Fibroblast of peridontal ligament (primary cell): ENCODE results near the gene F10.

ENCODE experiments used
- DNase-seq: peaks from one replicate; pipeline ENCODE4 v3.0.0-alpha.2; 2010; ENCODE audit errors: extremely low read depth

Gene F10

DNA sequence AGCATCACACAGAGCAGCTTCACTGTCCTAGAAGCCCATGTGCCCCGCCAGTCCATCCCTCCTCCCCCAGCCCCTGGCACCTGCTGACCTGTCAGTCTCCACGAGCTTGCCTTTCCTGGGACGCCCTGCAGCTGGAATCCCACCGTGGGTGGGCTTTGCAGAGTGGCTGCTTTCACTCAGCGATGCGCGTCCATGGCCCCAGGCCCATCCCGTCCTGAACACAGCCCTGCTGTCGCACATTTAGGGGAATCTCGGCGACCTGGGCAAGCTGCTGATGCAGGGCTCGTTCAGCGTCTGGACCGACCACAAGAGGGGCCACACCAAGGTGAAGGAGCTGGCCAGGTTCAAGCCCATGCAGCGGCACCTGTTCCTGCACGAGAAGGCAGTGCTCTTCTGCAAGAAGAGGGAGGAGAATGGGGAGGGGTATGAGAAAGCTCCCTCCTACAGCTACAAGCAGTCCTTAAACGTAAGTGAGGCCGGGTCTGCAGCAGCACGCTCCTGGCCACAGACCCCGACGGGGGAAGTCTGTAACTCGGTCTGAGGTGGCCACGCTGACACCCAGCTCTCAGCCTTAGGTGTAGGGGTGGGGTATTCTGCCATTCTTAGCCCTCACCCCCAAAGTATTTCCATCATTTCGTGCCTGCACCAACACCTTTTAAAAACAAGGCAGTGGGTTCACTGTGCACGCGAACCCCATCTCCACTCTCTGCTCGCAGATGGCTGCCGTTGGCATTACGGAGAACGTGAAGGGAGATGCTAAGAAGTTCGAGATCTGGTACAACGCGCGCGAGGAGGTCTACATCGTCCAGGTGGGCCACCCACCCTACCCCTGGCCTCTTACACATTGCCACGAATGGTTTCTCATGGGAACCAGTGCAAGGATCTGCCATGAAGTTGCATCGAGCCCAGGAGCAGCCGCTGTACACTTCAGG lies 35.3 kb upstream of the F10 start:
- no peak for DNase-seq

GRCh38 chr13:113087923-113088690 lies 34.5 kb upstream of the F10 start:
- DNase-seq = no peak

GRCh38 chr13:113088691-113089020 lies 33.9 kb upstream of the F10 start:
- no peak for DNase-seq

DNA sequence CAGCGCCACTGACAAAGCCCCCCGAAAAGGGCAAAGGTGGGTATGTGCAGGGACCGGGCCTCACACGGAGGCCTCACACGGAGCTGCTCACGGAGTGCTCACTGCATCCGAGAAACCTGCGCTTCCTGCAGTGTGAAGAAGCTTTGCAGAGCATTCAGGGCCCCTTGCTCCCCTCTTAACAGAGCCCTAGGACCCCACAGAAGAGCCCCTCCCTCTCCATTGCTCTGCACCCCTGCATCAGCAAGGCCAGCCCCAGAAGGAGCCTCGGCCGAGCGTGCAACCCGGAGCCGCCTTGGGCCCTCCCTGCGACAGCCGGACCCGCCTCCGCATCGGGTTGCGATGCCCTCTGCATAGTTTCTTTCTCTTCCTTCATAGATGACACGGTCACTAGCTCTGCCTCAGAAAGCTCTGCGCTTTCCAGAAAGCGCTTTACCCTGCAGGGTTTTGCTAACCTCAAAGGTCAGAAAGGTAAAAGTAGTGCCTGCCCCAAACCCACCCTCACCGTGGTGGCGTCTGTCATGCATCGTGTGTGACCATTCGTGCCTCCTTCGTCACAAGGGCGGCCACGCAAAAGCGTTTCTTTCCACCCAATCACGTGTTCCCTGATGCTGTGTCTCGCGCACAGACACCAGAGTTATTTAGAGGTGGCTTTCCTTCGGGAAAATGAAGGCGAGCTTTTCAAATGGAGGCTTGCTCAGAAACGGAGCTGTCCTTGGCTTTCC lies 32.7 kb upstream of the F10 start:
- DNase-seq = no peak

- no peak for DNase-seq
These were observed 32.2 kb upstream of the F10 start for GRCh38 chr13:113090415-113090770.

DNA sequence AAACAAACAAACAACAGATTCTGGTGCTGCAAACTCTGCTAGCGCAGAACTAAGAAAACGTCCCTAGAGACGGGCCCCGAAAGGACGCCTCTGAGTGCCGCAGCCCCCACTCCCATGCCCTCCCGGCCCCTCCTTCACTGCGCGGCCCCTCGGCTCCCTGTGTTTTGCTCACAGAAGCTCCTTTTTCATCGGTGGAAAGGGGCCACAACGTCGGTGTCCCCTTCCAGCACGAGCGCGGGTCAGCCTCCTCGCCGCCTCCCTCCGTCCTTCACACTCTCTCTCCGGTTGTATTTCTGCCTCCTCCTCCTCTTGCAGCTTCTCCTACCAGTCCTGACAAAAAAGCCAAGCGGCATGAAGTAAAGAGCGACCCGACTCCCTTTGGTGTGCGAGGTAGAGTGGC lies 31.8 kb upstream of the F10 start:
- no peak for DNase-seq

DNA sequence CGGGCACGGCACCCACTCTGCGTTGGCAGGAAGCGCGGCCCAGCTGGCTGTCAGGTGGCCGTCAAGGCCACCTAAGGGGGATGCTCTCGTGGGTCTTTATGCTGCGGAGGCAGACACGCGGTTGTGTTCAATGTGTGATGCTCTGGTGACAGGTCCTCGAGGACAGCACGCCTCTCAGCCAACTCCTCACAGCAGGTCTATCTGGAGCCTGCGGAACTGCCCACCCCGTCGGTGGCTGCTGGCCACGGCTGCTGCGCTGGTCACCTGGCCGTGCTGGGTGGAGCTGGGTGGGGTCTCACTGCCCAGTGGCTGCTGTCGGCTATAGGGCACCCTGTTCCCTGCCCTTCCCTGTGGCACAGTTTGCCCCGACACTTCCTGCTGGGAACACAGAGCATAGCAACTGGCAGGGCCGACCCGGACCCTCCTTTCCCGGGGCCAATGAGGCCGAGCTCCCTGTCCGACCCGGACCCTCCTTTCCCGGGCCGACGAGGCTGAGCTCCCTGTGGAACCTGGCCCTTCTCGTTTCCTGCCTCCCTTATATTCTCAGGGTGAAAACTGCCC lies 31.3 kb upstream of the F10 start:
- no peak for DNase-seq

DNA sequence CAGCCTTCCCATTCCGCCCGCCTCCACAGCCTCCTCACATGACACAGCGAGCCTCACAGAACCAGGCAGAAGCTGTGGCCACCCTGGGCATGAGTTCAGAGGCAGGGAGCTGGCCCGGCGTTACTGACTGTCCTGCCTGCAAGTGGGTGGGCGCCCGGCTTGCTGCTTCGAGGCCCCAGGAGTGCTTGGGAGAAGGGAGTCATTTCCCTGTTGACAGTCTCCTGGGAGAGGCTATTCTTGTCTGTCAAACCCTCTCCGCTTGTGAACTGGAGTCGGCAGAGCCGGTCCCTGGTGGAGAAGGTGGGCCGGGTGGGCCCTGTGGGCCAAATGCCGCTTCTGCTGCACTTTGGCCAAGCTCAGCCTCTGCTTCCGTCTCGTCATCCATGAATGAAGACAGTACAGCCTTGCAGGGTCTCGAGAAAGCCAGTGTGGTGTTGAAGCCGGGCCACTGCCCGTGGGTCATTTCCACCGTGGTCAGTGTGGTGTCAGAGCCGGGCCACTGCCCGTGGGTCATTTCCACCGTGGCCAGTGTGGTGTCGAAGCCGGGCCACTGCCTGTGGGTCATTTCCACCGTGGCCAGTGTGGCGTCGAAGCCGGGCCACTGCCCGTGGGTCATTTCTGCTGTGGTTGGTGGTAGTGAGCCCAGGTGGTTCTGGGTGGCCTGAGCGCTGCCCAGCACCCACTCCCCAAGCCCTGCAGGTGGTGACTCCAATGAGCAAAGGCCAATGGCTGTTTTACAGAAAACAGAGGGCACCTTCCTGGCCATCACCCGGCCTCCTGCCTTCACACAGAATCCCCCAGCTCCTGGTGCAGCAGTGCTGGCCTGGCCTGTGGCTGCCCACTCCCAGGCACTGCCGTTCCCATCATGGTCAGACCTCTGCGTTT lies 30.5 kb upstream of the F10 start:
- no peak for DNase-seq

DNA sequence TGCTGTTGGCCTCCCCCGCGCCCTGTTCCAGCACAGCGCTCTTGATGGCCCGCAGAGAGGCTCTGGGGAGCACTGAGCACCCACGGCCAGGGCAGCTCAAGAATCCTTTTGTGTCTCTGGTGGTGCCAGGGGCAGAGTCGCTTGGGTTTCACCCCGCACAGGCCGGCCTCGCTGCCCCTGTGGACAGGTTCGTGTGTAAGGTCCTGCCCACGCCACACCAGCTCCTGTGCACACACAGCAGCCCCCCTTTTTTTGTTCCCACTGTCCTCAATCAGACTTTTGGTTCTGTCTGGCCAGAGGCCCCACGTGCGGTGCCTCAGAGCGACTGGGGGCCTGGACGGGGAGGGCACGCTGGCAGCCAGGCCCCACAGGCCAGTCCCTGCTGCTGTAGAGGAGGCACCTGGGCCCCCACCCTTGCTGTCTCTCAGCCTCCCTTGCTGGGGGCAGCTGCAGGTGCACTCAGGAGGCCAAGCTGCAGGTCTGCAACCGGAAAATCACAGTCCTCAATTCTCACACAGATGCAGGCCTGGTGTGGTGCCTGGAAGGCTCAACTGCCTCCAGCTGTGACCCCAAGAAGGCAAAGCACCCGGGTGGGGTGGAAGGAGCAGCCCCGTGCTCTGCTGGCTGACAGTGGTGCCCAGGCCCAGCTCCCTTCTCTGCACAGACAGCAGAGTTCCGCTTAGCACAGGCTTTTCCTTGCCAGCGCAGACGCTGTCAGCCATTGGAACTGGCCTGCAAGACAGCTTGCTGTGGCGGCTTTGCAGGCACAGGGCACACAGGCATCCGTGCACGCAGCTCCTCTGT lies 29.6 kb upstream of the F10 start:
- DNase-seq = no peak

DNA sequence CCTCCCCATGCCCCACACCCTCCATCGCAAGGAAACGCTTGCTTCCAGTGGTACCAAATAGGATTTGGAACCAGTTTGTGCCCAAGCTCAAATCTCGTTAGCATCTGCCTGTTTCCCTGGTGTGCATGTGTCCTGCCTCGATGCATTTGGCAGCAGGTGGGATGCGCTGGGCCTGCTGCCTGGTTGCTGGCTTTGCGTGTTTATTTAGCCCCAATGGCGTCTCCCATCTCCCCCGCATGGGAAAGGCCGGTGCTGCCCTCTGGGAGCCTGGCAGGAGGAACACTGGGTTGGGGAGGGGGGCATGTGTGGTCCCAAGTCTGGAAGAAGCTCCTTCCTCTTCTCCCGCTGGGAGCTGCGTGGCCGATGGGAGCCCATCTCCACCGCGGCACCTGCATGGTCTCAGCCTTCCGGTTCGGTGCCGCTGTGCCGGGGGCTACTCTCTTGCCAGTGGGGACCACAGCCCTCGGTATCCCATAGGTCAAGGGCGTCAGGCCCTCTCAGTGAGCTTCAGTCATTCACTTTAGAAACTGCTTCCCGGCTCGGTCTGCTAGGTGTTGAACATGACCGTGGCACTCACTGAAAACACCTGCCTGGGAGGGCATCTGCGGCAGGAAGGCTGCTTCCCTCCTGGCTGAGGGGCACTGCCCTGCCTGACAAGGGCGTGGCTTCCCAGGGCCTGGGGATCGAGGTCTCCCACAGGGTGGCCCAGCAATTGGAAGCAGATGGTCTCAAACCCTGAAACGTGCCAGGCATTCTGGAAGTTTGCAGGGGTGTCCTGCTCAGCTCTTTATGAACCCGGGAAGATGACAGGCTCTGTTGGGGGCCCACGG lies 28.8 kb upstream of the F10 start:
- no peak for DNase-seq

- DNase-seq = no peak
These were observed 28.2 kb upstream of the F10 start for GRCh38 chr13:113094410-113094800.

DNA sequence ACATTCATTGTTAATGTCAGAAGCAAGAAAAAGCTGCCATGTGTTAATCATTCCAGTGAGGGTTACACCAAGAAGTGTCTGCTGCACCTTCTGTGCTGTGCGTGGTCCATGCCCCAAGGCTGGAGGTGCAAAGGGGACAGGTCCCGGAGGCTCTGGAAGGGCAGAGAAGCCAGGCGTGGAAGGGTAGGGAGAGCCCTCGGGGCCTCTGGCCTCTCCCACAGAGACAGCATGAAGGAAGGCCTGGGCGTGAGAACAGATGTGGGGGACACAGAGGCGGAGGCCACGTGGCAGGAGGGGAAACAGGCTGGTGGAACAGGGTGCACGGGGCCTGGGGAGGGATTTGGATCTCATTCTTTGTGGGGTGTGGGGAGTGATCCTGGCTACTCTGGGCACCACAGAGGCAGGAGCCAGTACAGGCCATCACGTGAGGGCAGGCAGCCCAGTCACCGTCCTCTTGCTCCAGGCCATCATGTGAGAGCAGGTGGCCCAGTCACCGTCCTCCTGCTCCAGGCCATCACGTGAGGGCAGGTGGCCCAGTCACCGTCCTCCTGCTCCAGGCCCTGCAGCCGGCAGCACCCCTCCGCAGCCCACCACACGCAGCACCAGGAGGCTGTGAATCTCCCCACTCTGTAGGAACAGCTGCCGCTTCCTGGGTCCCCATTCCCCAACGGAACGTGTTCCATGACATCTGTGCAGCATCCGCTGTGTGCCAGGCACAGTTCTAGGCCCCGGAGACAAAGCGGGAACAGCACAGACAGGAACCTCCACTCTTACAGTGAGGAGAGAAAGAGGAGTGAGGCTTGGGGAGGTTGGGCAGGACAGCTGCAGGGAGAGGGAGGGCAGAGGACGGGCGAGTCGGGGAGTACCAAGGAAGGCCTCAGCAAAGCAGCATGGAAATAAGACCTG lies 27.2 kb upstream of the F10 start:
- no peak for DNase-seq

- DNase-seq = no peak
These were observed 26.4 kb upstream of the F10 start for GRCh38 chr13:113096052-113096744.

- no peak for DNase-seq
These were observed 25.8 kb upstream of the F10 start for GRCh38 chr13:113096745-113097305.

DNA sequence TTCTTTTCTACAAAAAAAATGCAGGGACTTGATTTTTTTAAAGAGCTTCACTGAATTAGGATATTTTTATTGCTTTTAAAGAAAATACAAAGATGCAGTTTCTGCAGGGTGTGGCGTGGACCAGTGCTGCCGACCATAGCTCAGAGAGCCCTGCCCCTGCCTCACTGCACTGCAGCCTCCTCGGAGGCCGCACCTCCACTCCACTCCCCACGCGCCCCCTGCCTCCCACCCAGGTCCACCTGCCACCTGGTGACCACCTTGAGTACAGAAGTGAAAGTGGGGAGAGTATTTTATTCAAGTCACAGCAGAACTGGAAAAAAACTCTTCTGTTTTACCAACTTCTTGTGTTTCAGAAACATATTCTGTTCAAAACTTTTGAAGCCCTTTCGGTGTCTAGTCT lies 24.9 kb upstream of the F10 start:
- no peak for DNase-seq

DNA sequence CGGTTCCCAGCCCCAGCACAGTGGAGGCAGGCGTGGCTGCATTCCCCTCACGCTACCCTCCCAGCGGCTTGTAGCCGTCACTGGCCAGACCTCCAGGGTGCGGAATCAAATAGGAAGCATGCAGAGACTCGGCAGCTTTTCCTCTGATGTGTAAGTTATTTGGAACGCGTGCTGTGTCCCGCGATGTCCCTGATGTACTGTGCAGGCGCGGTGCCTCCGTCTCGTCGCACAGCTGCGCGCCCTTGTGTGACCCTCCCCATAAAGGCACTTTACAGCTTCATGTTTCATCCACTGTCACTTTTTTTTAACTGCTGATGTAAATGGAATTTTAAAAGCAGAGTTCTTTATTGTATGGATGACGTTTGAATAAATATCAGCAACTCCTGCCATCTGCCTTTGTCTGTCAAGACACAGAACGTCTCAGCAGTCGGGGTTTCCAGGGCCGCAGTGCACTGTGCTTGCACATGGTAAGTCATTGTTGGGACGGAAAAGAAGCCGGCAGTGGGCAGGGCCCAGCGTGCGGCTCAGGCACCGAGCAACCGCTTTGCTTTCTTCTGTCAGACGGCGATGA lies 24.4 kb upstream of the F10 start:
- no peak for DNase-seq

DNA sequence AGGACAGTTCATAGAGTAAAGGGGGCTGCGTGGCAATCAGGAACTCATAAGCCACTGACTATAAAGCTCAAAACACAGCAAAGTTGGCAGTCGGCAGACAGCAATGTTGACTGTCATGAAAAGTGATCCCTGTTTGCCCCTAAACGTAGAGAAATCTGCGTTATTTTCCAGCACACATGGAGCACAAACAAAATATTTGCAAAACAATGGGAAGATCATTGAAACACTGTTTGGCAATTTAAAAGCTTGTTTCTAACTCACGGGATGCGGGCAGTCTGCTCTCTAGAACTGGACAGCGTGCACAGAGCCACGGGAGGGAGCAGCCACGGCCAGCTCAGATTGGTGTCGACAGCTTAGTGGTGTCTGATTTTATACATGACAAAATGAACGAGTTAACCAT lies 23.5 kb upstream of the F10 start:
- DNase-seq = no peak
